HG03159 (cell line): ENCODE measurements around the gene EIF3I.
"Not testable (repeated sequence)": the region's sequence is repeated elsewhere in the genome, so short reads cannot be mapped to it uniquely, and the experiment has no call there.

Source experiments
- ATAC-seq: cut with Tn5 transposase; IDR thresholded peaks from one replicate; pipeline ENCODE4 v1.9.1; 2021; ENCODE audit warnings: mild to moderate bottlenecking, moderate library complexity; ENCODE audit not compliant: unreplicated experiment

Gene EIF3I

GRCh38 chr1:32231843-32232432, 9.7 kb downstream of the EIF3I start:
- no peak for ATAC-seq

GRCh38 chr1:32232558-32233304, 10.5 kb downstream of the EIF3I start:
- no peak for ATAC-seq

- ATAC-seq = no peak
Observed at GRCh38 chr1:32234792-32235191, 12.6 kb downstream of the EIF3I start.

GRCh38 chr1:32239337-32239736, 17.1 kb downstream of the EIF3I start:
- ATAC-seq = no peak

GRCh38 chr1:32239790-32240139, 17.6 kb downstream of the EIF3I start:
- ATAC-seq = no peak

GRCh38 chr1:32240140-32240951, 18.1 kb downstream of the EIF3I start:
- no peak for ATAC-seq

GRCh38 chr1:32241001-32241763, 19.0 kb downstream of the EIF3I start:
- no peak for ATAC-seq

GRCh38 chr1:32242341-32242851, 20.2 kb downstream of the EIF3I start:
- ATAC-seq = no peak

GRCh38 chr1:32246888-32247273, 24.7 kb downstream of the EIF3I start, which contains the start of gene FAM167B:
Gene FAM167B (plus strand): TSS chr1:32247222. CDS start chr1:32247422, 200 bp downstream.
- no peak for ATAC-seq

GRCh38 chr1:32247452-32247851, 25.2 kb downstream of the EIF3I start:
- no peak for ATAC-seq

GRCh38 chr1:32247983-32248889, 26.0 kb downstream of the EIF3I start:
- no peak for ATAC-seq

GRCh38 chr1:32249831-32250525, 27.8 kb downstream of the EIF3I start:
- ATAC-seq = peak; percentile 51

- no peak for ATAC-seq
Observed at GRCh38 chr1:32250893-32251716, 28.9 kb downstream of the EIF3I start, which contains the start of gene LCK. Gene LCK (plus strand): TSS chr1:32251265. CDS start chr1:32274330, 23,065 bp downstream.

GRCh38 chr1:32255072-32256071, 33.2 kb downstream of the EIF3I start:
- ATAC-seq = no peak

GRCh38 chr1:32256473-32257226, 34.4 kb downstream of the EIF3I start:
- no peak for ATAC-seq

- no peak for ATAC-seq
Observed at GRCh38 chr1:32257227-32257508, 35.0 kb downstream of the EIF3I start.

GRCh38 chr1:32263236-32263593, 41.0 kb downstream of the EIF3I start:
- ATAC-seq = not testable (repeated sequence)
